NB4 (cell line): ENCODE measurements around the gene MSH2.
"Not testable (repeated sequence)": the region's sequence is repeated elsewhere in the genome, so short reads cannot be mapped to it uniquely, and the experiment has no call there.

Experiments used
- POLR2A ChIP-seq: IDR thresholded peaks from 2 replicates; pipeline ENCODE4 v1.6.1; 2011; ENCODE audit warnings: mild to moderate bottlenecking; ENCODE audit not compliant: insufficient read length; ENCODE audit errors: extremely low read depth
- TF ChIP-seq, protein P1 (sequence below): IDR thresholded peaks from one replicate; pipeline ENCODE4 v1.5.1; 2012; ENCODE audit warnings: low read depth, low read length

GRCh38 chr2:47361505-47362229, 41.3 kb upstream of the MSH2 start:
- TF ChIP-seq, protein P1, sequence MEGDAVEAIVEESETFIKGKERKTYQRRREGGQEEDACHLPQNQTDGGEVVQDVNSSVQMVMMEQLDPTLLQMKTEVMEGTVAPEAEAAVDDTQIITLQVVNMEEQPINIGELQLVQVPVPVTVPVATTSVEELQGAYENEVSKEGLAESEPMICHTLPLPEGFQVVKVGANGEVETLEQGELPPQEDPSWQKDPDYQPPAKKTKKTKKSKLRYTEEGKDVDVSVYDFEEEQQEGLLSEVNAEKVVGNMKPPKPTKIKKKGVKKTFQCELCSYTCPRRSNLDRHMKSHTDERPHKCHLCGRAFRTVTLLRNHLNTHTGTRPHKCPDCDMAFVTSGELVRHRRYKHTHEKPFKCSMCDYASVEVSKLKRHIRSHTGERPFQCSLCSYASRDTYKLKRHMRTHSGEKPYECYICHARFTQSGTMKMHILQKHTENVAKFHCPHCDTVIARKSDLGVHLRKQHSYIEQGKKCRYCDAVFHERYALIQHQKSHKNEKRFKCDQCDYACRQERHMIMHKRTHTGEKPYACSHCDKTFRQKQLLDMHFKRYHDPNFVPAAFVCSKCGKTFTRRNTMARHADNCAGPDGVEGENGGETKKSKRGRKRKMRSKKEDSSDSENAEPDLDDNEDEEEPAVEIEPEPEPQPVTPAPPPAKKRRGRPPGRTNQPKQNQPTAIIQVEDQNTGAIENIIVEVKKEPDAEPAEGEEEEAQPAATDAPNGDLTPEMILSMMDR, result not testable (repeated sequence)
- TF ChIP-seq POLR2A, result not testable (repeated sequence)
